Stimulated activated CD8-positive, alpha-beta memory T cell treated with anti-CD3 and anti-CD28 coated beads, Interleukin-2, amount 100 ng/mL, for 1 hour (primary cell): ENCODE results near the gene OPCML.

ENCODE experiments used
- DNase-seq, 2 donors: peaks; one replicate each; pipeline ENCODE4 v3.0.0-alpha.2; 2020; ENCODE audit warnings: low read depth in 2 of 2

Gene OPCML

DNA sequence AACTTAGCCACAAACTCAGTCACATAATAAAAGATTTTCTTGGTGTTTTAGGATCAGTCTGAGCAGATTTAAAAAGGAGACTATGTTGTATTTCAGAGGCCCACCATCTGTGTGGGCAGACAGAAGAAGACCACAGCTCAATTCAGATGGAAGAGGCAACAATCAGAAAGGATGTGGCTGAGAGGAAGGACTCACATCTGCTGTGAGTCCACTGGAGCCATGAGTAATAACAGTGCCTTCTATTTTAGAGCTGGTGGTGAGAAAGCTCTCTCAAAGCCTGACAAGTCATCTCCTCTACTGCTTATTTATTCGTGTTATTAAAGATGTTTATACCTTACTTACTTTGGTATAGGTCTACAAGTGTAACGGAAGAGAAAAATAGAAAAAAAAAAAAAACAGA, 357.2 kb downstream of the OPCML start:
- DNase-seq, result no peak

- DNase-seq, result no peak
Measured at GRCh38 chr11:133173810-133174412, 358.4 kb downstream of the OPCML start.

- DNase-seq, result no peak
Measured at GRCh38 chr11:133172349-133172748, 360.0 kb downstream of the OPCML start.

- DNase-seq, result no peak
Measured at GRCh38 chr11:133171374-133171773, 360.9 kb downstream of the OPCML start.

- DNase-seq, result no peak
Measured at GRCh38 chr11:133168016-133168415, 364.3 kb downstream of the OPCML start.

DNA sequence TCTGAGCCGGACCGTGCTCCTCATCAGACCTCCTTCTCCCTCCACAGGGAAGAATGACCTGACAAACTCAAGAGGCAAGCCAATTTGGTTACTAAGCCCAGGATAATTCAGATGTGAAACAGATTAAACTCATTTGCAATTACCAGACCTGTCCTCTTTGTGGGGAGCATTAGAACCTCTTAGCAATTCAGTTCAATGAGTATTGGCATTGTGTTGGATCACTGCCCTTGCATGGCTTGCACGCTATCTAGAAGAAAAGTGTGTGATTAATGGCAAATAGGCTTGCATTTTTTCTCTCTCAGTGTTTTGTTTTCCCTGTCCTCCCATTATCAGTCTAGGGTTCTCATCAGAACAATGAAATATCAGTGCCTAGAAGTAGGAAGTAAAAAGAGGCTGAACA, 365.6 kb downstream of the OPCML start:
- DNase-seq, result no peak

- no peak for DNase-seq
Measured at GRCh38 chr11:133164986-133165385, 367.3 kb downstream of the OPCML start.

GRCh38 chr11:133163463-133164419, 368.6 kb downstream of the OPCML start:
- no peak for DNase-seq

DNA sequence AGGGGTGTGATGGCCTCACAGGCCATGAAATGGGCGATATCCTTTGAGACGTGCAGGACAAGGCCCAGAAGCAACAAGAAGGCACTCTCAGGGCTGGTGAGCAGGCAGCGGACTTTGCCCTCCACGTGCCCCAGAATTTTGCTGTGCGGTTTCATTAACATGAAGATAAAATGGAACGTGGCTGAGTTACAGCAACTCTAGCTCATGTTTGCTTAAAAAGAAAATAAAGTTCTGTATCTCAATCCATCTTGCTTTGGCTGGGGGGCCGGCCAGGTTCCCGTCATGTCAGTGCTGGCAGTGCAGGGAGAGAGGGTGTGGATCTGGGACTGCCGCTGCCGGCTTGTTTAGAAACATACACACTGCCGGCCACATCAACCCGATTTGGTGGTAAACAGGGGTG, 370.1 kb downstream of the OPCML start:
- no peak for DNase-seq

DNA sequence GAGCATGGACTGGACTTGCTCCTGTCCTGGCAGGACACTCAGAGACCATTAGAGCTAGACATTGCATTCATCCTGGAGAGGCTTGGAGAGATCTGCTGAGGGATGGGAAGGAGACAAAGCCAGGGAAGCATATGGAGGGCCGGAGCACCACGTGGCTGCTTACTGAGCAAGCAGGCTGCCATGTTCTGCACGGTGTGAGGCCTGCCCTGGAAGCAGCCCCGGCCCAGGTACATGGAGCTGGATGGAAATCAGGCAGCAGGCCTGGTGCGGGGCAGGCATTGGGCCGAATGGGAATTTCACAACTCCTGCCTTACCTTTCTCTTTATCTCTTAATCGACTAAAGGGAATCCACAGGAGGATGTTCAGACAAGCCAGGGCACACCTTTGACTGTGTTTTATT, 371.5 kb downstream of the OPCML start:
- DNase-seq, result no peak

GRCh38 chr11:133156986-133157745, 375.1 kb downstream of the OPCML start:
- no peak for DNase-seq

- no peak for DNase-seq
Measured at GRCh38 chr11:133154781-133155180, 377.5 kb downstream of the OPCML start.

- DNase-seq, result no peak
Measured at GRCh38 chr11:133154076-133154475, 378.2 kb downstream of the OPCML start.

- no peak for DNase-seq
Measured at GRCh38 chr11:133153031-133153430, 379.3 kb downstream of the OPCML start.

DNA sequence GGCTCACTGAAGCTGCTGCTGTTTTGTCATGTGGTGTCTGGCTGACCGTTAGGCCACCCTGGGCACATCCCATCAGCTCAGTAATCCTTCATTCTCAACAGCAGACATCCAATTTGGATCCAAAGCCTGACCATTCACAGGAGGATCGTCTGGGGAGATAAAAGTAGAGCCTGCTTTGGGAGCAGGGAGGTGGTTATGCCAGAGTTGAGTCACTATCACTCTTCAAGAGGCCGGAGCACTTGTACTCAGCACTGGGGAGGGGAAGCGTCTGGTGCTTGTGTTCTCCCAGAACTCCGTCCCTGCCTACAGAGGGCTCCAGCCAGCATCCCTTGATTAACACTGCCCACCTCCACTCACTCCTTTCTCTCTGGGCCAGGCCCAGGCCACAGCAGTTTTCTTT, 382.6 kb downstream of the OPCML start:
- no peak for DNase-seq

DNA sequence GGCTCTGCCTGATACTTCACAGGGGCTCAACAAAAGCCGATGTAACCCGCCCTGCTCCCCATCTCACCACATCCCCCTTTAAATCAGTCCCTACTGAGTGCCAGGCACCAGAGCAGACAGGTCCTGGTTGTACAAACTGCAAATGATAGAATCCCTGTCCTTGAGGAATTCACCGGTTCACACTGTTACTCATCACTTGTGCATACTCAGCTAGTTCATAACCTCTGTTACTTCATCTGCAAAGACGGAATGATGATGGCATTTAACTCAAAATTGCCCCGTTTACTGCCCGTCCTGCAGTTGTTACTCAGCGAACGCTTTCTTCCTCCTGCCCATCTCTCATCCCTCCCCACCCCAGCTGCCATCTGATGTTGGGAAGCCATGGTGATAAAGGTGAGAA, 384.7 kb downstream of the OPCML start:
- no peak for DNase-seq

- DNase-seq, result no peak
Measured at GRCh38 chr11:133146697-133147306, 385.5 kb downstream of the OPCML start.

GRCh38 chr11:133137939-133138338, 394.4 kb downstream of the OPCML start:
- no peak for DNase-seq

GRCh38 chr11:133137270-133137669, 395.0 kb downstream of the OPCML start:
- DNase-seq, result no peak

DNA sequence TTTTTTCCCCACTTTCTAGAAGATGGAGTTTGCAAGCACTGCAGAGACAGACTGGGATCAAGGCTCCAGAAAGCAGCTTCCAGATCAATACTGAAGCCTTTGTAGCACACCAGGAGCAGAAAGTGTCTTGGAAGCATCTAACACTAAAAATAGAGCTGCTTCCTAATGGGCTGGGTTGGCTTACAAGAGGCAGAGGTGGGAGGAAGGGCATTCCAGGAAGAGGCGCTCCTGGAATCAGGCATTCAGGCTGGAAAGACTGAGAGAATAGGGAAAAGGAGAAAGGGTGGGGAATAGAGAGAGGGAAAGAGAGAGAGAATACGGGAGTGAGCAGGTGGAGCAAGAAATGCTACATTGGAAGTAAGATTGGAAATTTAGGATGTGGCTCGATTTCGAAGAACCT, 395.9 kb downstream of the OPCML start:
- no peak for DNase-seq

GRCh38 chr11:133134314-133135173, 397.8 kb downstream of the OPCML start:
- peak in 1 of 2 donors; percentile 8 for DNase-seq
